Ovary (tissue), 9 donors: Measurements from ENCODE around the gene SIN3A. TPM values are rescaled to one million over a fixed set of nuclear protein-coding genes. Genes with fewer than 3 reads are reported as not detected.

ENCODE experiments used
- DNase-seq, 5 donors: peaks; one replicate each; pipeline ENCODE4 v3.0.0-alpha.2; 2019 to 2020
- H3K27ac ChIP-seq, 2 donors: fragments of 200-600 bp; one replicate each; pipeline versions ENCODE4 v1.5.1 to v1.8.0; 2019 to 2022
- H3K27me3 ChIP-seq: fragments of 200-600 bp; one replicate; pipeline ENCODE4 v1.8.0; 2022
- H3K36me3 ChIP-seq: fragments of 200-600 bp; sonication (generic); one replicate; pipeline ENCODE4 v1.5.1; 2019
- H3K4me1 ChIP-seq: one replicate; pipeline ENCODE4 v1.8.1; 2013; ENCODE audit warnings: mild to moderate bottlenecking, moderate library complexity; ENCODE audit not compliant: insufficient read depth
- H3K4me3 ChIP-seq: fragments of 200-600 bp; sonication (generic); one replicate; pipeline ENCODE4 v1.5.1; 2017
- H3K9me3 ChIP-seq, 2 donors: fragments of 200-600 bp in 1 of 2; sonication (generic) in 1 of 2; one replicate each; pipeline versions ENCODE4 v1.5.1 to v1.8.1; 2013 to 2019; ENCODE audit warnings: mild to moderate bottlenecking in 1 of 2, moderate library complexity in 1 of 2
- EP300 ChIP-seq: sonication (generic); formaldehyde crosslinking; IDR thresholded peaks from one replicate; pipeline ENCODE4 v1.6.1; 2017; ENCODE audit warnings: antibody characterized with exemption
- POLR2A ChIP-seq: fragments of 450-650 bp; IDR thresholded peaks from one replicate; pipeline ENCODE4 v1.6.1; 2017; ENCODE audit warnings: antibody characterized with exemption, mild to moderate bottlenecking, moderate library complexity
- WGBS, 3 donors: extraction: QIAGEN DNeasy Blood & Tissue Kit in 1 of 3; methylation state at CpG; one replicate each; pipeline versions ENCODE4 v1.1.5 to v1.1.7; 2013 to 2017; 5-methylcytosine and 5-hydroxymethylcytosine counted together
- intact Hi-C, 4 donors: fragments of 100-400 bp; cut with DNase I; formaldehyde crosslinking; loops; one replicate each; pipeline versions ENCODE4 v1.11.0 to v1.15.1; 2022 to 2023
- polyA plus RNA-seq, 2 donors: library from polyadenylated mRNA; stranded (reverse); fragments of 200-250 nt in 1 of 2; fragments of 350-450 nt in 1 of 2; fragmentation: Illumina TruSeq in 1 of 2; extraction: RNeasy Lipid Tissue Mini Kit (QIAGEN cat#74804) in 1 of 2; gene quantifications; one replicate each; pipeline ENCODE4 v1.2.3, GENCODE V29; 2013 to 2014
- total RNA-seq, 7 donors: library from RNA; depleted of rRNA in 2 of 7; stranded (reverse); fragments of >200 nt in 2 of 7; fragmentation: NEBNext Ultra II Directional in 3 of 7; extraction: Animal tissue kit (Norgen Biotek cat#: 25700) in 3 of 7; gene quantifications; one replicate each; pipeline versions ENCODE4 v1.1.0 to v1.2.4, GENCODE V29; 2016 to 2023
- TF ChIP-seq, protein P1 (sequence below), 3 donors: fragments of 450-650 bp in 2 of 3; fragments of 200-600 bp in 1 of 3; IDR thresholded peaks; one replicate each; pipeline versions ENCODE4 v1.5.1 to v1.8.0; 2016 to 2022; ENCODE audit warnings: antibody characterized with exemption in 3 of 3, mild to moderate bottlenecking in 1 of 3
- donor health status: DM: no; HTN: no; CAD: no; lungs with moderate emphysema.
- donor health status: DM: no; HTN: no; CAD: no.
- donor health status: Bipolar disorder and iron deficiency.
- donor health status: DM: yes; HTN: yes; CAD: no.
- donor health status: DM: no; HTN: no; CAD: no.
- donor health status: DM: yes; HTN: yes; CAD: no.

Gene SIN3A
- total and polyA plus RNA-seq, 9 donors = 29.3 to 115 (median 88.5) TPM

- intact Hi-C loops = no loop called here
- WGBS, 3 donors = 26 to 29% (median 29%) methylated on average over 2 of the region's 2 CpGs
- H3K27me3 ChIP-seq = no peaks in the 10 kb centered on the region
- peaks cover 2% of the 10 kb centered on the region for H3K4me1 ChIP-seq
- no peak for DNase-seq
- TF ChIP-seq, protein P1, sequence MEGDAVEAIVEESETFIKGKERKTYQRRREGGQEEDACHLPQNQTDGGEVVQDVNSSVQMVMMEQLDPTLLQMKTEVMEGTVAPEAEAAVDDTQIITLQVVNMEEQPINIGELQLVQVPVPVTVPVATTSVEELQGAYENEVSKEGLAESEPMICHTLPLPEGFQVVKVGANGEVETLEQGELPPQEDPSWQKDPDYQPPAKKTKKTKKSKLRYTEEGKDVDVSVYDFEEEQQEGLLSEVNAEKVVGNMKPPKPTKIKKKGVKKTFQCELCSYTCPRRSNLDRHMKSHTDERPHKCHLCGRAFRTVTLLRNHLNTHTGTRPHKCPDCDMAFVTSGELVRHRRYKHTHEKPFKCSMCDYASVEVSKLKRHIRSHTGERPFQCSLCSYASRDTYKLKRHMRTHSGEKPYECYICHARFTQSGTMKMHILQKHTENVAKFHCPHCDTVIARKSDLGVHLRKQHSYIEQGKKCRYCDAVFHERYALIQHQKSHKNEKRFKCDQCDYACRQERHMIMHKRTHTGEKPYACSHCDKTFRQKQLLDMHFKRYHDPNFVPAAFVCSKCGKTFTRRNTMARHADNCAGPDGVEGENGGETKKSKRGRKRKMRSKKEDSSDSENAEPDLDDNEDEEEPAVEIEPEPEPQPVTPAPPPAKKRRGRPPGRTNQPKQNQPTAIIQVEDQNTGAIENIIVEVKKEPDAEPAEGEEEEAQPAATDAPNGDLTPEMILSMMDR (IDR thresholded peaks at IDR 0.05) = no peak
- TF ChIP-seq EP300 (no peak), POLR2A (no peak)
- H3K27ac ChIP-seq = no peak overlapping the region
- H3K36me3 ChIP-seq = no peaks in the 10 kb centered on the region
- no peaks in the 10 kb centered on the region for H3K9me3 ChIP-seq
- no peak overlapping the region for H3K4me3 ChIP-seq
Observed at GRCh38 chr15:75431270-75431669, 20.2 kb downstream of the SIN3A start.

DNA sequence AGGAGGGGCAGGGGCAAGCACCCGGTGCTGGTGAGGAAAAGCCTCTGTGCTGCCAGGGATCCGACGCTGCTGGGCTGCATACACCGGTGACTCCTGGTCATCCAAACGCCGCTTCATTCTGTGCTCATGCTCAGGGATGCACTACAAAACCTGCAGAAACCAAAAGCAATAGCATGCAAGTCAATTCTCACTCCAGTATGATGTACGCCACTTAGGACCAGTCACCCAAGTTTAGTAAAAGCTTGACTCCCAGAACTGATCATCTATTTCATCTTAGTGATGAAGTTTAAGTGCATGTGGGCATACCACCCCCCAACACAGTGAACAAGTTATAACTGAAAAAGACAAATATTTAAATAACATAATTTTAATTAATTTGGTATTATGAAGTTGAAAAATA, 21.2 kb downstream of the SIN3A start:
- intact Hi-C loops = no loop called here
- Histone ChIP-seq H3K9me3 (no peaks in the 10 kb centered on the region), H3K27ac (no peak overlapping the region), H3K4me3 (no peak overlapping the region), H3K36me3 (no peaks in the 10 kb centered on the region), H3K27me3 (no peaks in the 10 kb centered on the region), H3K4me1 (peaks cover 2% of the 10 kb centered on the region)
- DNase-seq = no peak
- WGBS, 3 donors = 90 to 95% (median 93%) methylated on average over 7 of the region's 7 CpGs
- no peak for TF ChIP-seq POLR2A
- TF ChIP-seq, protein P1 (IDR thresholded peaks at IDR 0.05) = no peak

GRCh38 chr15:75428152-75428551, 23.3 kb downstream of the SIN3A start:
- DNase-seq = no peak
- Histone ChIP-seq H3K27ac (no peak overlapping the region), H3K9me3 (no peaks in the 10 kb centered on the region), H3K4me3 (no peak overlapping the region), H3K36me3 (no peaks in the 10 kb centered on the region), H3K27me3 (no peaks in the 10 kb centered on the region), H3K4me1 (peaks cover 2% of the 10 kb centered on the region)
- intact Hi-C loops = no loop called here
- 70 to 88% (median 76%) methylated on average over 3 of the region's 3 CpGs for WGBS, 3 donors
- TF ChIP-seq EP300 = no peak
- TF ChIP-seq, protein P1 (IDR thresholded peaks at IDR 0.05) = no peak
- TF ChIP-seq POLR2A = no peak

- Histone ChIP-seq H3K27ac (no peak overlapping the region), H3K36me3 (no peaks in the 10 kb centered on the region), H3K27me3 (no peaks in the 10 kb centered on the region), H3K4me3 (no peak overlapping the region), H3K9me3 (no peaks in the 10 kb centered on the region), H3K4me1 (no peaks in the 10 kb centered on the region)
- intact Hi-C loops = no loop called here
- TF ChIP-seq, protein P1 (IDR thresholded peaks at IDR 0.05) = no peak
- no peak for TF ChIP-seq POLR2A
- 68 to 79% (median 76%) methylated on average over 3 of the region's 3 CpGs for WGBS, 3 donors
- no peak for DNase-seq
Observed at GRCh38 chr15:75425966-75426500, 25.5 kb downstream of the SIN3A start.
